H1 (cell line): ENCODE measurements around the gene POPDC3. TPM values are rescaled to one million over a fixed set of nuclear protein-coding genes. Genes with fewer than 3 reads are reported as not detected.
"Not testable (repeated sequence)": the region's sequence is repeated elsewhere in the genome, so short reads cannot be mapped to it uniquely, and the experiment has no call there.

Experiments
- CTCF ChIA-PET: fragments of 300-600 bp; sonication (Branson Sonifier 250); formaldehyde crosslinking; loops from one replicate; lab custom pipeline; 2021; ENCODE audit not compliant: partially characterized antibody; lab: Charles Lee
- POLR2A ChIA-PET: fragments of 300-600 bp; sonication (Branson Sonifier 250); formaldehyde crosslinking; loops from one replicate; lab custom pipeline; 2021; ENCODE audit warnings: inconsistent platforms; ENCODE audit not compliant: partially characterized antibody; lab: Charles Lee
- DNase-seq, 2 experiments: peaks; one replicate each; pipeline versions ENCODE4 v3.0.0 to v3.0.0-alpha.2; 2010 to 2022; ENCODE audit warnings: low spot score in 2 of 2, low read depth in 1 of 2, mixed read lengths in 1 of 2
- FAIRE-seq: peaks from 2 replicates; lab custom pipeline; 2011; peaks lifted over from hg19 to GRCh38; lab: Jason Lieb, UNC
- H2AFZ ChIP-seq: 2 replicates; pipeline ENCODE4 v1.8.1; 2012; ENCODE audit warnings: low read length, inconsistent platforms
- H2AK5ac ChIP-seq: 2 replicates; pipeline ENCODE4 v1.6.1; 2013; ENCODE audit warnings: low read depth, low read length
- H2BK120ac ChIP-seq: replicated peaks from 2 replicates; pipeline ENCODE3; 2013; ENCODE audit warnings: low read depth, low read length, inconsistent platforms
- H2BK12ac ChIP-seq: 2 replicates; pipeline ENCODE4 v1.6.1; 2013; ENCODE audit warnings: low read depth, low read length
- H2BK15ac ChIP-seq: 2 replicates; pipeline ENCODE4 v1.6.1; 2013; ENCODE audit warnings: low read length
- H2BK20ac ChIP-seq: 2 replicates; pipeline ENCODE4 v1.6.1; 2013; ENCODE audit warnings: low read length
- H2BK5ac ChIP-seq: 2 replicates; pipeline ENCODE4 v1.6.1; 2013; ENCODE audit warnings: low read depth, low read length
- H3K14ac ChIP-seq: 2 replicates; pipeline ENCODE4 v1.6.1; 2013; ENCODE audit warnings: inconsistent platforms; ENCODE audit not compliant: insufficient read length
- H3K18ac ChIP-seq: 2 replicates; pipeline ENCODE4 v1.6.1; 2013; ENCODE audit warnings: low read length; ENCODE audit errors: extremely low read depth
- H3K23ac ChIP-seq: 2 replicates; pipeline ENCODE4 v1.6.1; 2013; ENCODE audit warnings: inconsistent platforms; ENCODE audit not compliant: insufficient read length
- H3K23me2 ChIP-seq: 2 replicates; pipeline ENCODE4 v1.6.1; 2013; ENCODE audit warnings: low read depth, low read length
- H3K27ac ChIP-seq: 2 replicates; pipeline ENCODE4 v1.6.1; 2011; ENCODE audit warnings: low read depth, low read length, inconsistent platforms
- H3K27me3 ChIP-seq, 4 experiments: replicated peaks in 1 of 4; 1 replicate in 1 of 4; 2 replicates in 3 of 4; pipeline versions ENCODE4 v1.6.1 to v1.8.1; 2011 to 2013; ENCODE audit warnings: low read length in 3 of 4, mild to moderate bottlenecking in 3 of 4, inconsistent platforms in 2 of 4, mixed read lengths in 2 of 4, moderate library complexity in 1 of 4; ENCODE audit not compliant: control insufficient read depth in 3 of 4, insufficient read depth in 3 of 4; ENCODE audit errors: extremely low read depth in 1 of 4
- H3K36me3 ChIP-seq, 4 experiments: 2 replicates each; pipeline versions ENCODE4 v1.6.1 to v1.8.1; 2011 to 2013; ENCODE audit warnings: mild to moderate bottlenecking in 4 of 4, low read length in 3 of 4, moderate library complexity in 2 of 4, control low read depth in 1 of 4, inconsistent platforms in 1 of 4; ENCODE audit not compliant: insufficient read depth in 4 of 4, control insufficient read depth in 2 of 4
- H3K4ac ChIP-seq: replicated peaks from 2 replicates; pipeline ENCODE3; 2013; ENCODE audit warnings: low read length, low read depth, mixed read lengths, inconsistent platforms; ENCODE audit not compliant: insufficient read length
- H3K4me1 ChIP-seq, 4 experiments: replicated peaks in 1 of 4; 1 replicate in 1 of 4; 2 replicates in 3 of 4; pipeline versions ENCODE4 v1.6.1 to v1.8.1; 2011 to 2013; ENCODE audit warnings: low read length in 3 of 4, inconsistent platforms in 2 of 4, mixed read lengths in 1 of 4; ENCODE audit not compliant: insufficient read depth in 4 of 4, control insufficient read depth in 3 of 4
- H3K4me2 ChIP-seq, 2 experiments: 2 replicates each; pipeline versions ENCODE4 v1.6.1 to v1.8.1; 2011 to 2013; ENCODE audit warnings: low read depth in 2 of 2, low read length in 2 of 2, control low read depth in 1 of 2, inconsistent platforms in 1 of 2, mild to moderate bottlenecking in 1 of 2; ENCODE audit not compliant: insufficient read depth in 1 of 2
- H3K4me3 ChIP-seq, 4 experiments: fragments of 200-600, 300-600 bp in 1 of 4; sonication (generic), shearing (Covaris generic), sonication (Bioruptor Twin) in 1 of 4; 2 replicates each; pipeline versions ENCODE4 v1.5.1 to v1.8.1; 2011 to 2016; ENCODE audit warnings: low read length in 4 of 4, low read depth in 3 of 4, control low read depth in 2 of 4, inconsistent platforms in 2 of 4, mild to moderate bottlenecking in 2 of 4, mixed read lengths in 1 of 4, moderate library complexity in 1 of 4; ENCODE audit not compliant: insufficient read depth in 2 of 4; ENCODE audit errors: extremely low read depth in 1 of 4
- H3K56ac ChIP-seq: replicated peaks from 2 replicates; pipeline ENCODE3; 2013; ENCODE audit warnings: low read depth, mild to moderate bottlenecking, mixed read lengths, low read length, inconsistent platforms; ENCODE audit not compliant: insufficient read length
- H3K79me1 ChIP-seq: 2 replicates; pipeline ENCODE4 v1.6.1; 2013; ENCODE audit warnings: low read depth, low read length, control low read depth
- H3K79me2 ChIP-seq, 2 experiments: 2 replicates each; pipeline versions ENCODE4 v1.6.1 to v1.8.1; 2012 to 2013; ENCODE audit warnings: low read length in 2 of 2, mild to moderate bottlenecking in 2 of 2, inconsistent platforms in 1 of 2; ENCODE audit not compliant: insufficient read depth in 2 of 2, control insufficient read depth in 1 of 2
- H3K9ac ChIP-seq, 4 experiments: replicated peaks in 1 of 4; 1 replicate in 1 of 4; 2 replicates in 3 of 4; pipeline versions ENCODE4 v1.6.1 to v1.8.1; 2011 to 2013; ENCODE audit warnings: low read depth in 3 of 4, low read length in 3 of 4, control low read depth in 2 of 4, mild to moderate bottlenecking in 2 of 4, moderate library complexity in 2 of 4, inconsistent platforms in 1 of 4; ENCODE audit errors: extremely low read depth in 1 of 4
- H3K9me3 ChIP-seq, 2 experiments: 2 replicates each; pipeline versions ENCODE4 v1.6.1 to v1.8.1; 2012 to 2013; ENCODE audit warnings: mild to moderate bottlenecking in 2 of 2, moderate library complexity in 2 of 2, control low read depth in 1 of 2, inconsistent platforms in 1 of 2, low read depth in 1 of 2, low read length in 1 of 2, mixed read lengths in 1 of 2; ENCODE audit not compliant: insufficient read depth in 2 of 2
- H4K20me1 ChIP-seq, 2 experiments: replicated peaks in 1 of 2; 2 replicates each; pipeline versions ENCODE3 to v1.8.1; 2011 to 2013; ENCODE audit warnings: inconsistent platforms in 2 of 2, low read length in 2 of 2, mild to moderate bottlenecking in 1 of 2; ENCODE audit not compliant: insufficient read depth in 2 of 2, control insufficient read depth in 1 of 2
- H4K5ac ChIP-seq: 2 replicates; pipeline ENCODE4 v1.6.1; 2013; ENCODE audit warnings: low read length, low read depth, mixed read lengths, inconsistent platforms; ENCODE audit not compliant: insufficient read length
- H4K8ac ChIP-seq: 2 replicates; pipeline ENCODE4 v1.8.0; 2013; ENCODE audit warnings: mild to moderate bottlenecking, moderate library complexity, low read length, inconsistent platforms; ENCODE audit not compliant: insufficient read depth; ENCODE audit errors: extremely low read depth
- H4K91ac ChIP-seq: replicated peaks from 2 replicates; pipeline ENCODE3; 2013; ENCODE audit warnings: low read length, mixed read lengths, inconsistent platforms; ENCODE audit not compliant: insufficient read length
- WGBS, 2 experiments: shearing (Covaris generic) in 1 of 2; methylation state at CpG; one replicate each; pipeline versions ENCODE4 v1.1.6 to v1.1.7; 2013 to 2015; ENCODE audit warnings: low lambda C conversion rate in 2 of 2, mixed read lengths in 2 of 2, inconsistent platforms in 1 of 2, low coverage in 1 of 2, missing lambda C conversion rate in 1 of 2; ENCODE audit not compliant: insufficient replicate concordance in 2 of 2, insufficient coverage in 1 of 2, insufficient read length in 1 of 2; ENCODE audit errors: extremely low coverage in 1 of 2, missing lambda C conversion rate in 1 of 2; 5-methylcytosine and 5-hydroxymethylcytosine counted together
- polyA plus RNA-seq, 7 experiments: library from polyadenylated mRNA; depleted of rRNA in 3 of 7; stranded (reverse) in 5 of 7; unstranded in 2 of 7; fragments of >200 nt in 5 of 7; fragments of 200-250 nt in 2 of 7; gene quantifications; 1 replicate in 5 of 7; 2 replicates in 1 of 7; 4 replicates in 1 of 7; pipeline versions ENCODE4 v1.2.1 to v1.2.3, GENCODE V29; 2011 to 2013; ENCODE audit warnings: missing spikeins in 2 of 7, mixed read lengths in 2 of 7
- total RNA-seq: library from RNA; stranded (reverse); fragmentation: NEBNext Ultra II Directional; extraction: Animal tissue kit (Norgen Biotek cat#: 25700); gene quantifications from 2 replicates; pipeline ENCODE4 v1.2.1, GENCODE V29; 2021

The POPDC3 gene
- total and polyA plus RNA-seq, 2 of the 8 experiments (the other 6 are each of a cell fraction or from before 2014, with no cell fraction given): 3.7 to 6.5 TPM

DNA sequence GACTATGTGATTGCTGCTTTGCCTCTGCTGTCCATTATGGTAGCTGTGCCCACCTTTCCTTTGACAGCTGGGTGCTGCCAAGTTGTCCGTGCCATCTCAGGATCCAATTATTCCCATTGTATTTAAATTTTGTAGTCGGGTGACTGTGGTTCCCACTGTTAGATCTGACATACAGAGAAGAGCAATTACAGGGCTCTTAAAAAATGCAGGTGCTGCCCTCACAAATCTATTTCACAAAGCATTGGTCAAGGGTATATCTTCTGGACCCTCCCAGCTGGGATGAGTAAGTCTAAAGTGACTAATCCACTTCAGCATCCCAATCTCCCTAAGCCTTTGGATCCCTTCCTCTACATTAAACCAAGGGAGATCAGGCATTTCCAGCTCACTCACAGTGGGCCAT is 41.4 kb upstream of the POPDC3 start:
- H3K36me3 ChIP-seq, H3K23me2 ChIP-seq, H4K91ac ChIP-seq, H3K79me1 ChIP-seq, H3K23ac ChIP-seq, H3K27me3 ChIP-seq, H3K4me3 ChIP-seq, H3K9ac ChIP-seq, H2BK5ac ChIP-seq, H2BK15ac ChIP-seq, FAIRE-seq, H2BK20ac ChIP-seq, H3K4ac ChIP-seq, POLR2A ChIA-PET, H3K18ac ChIP-seq, H3K56ac ChIP-seq, H2AK5ac ChIP-seq, H3K9me3 ChIP-seq, H2AFZ ChIP-seq, H3K27ac ChIP-seq, H4K5ac ChIP-seq, H3K4me2 ChIP-seq, H3K4me1 ChIP-seq, H3K14ac ChIP-seq, DNase-seq, H4K8ac ChIP-seq, H4K20me1 ChIP-seq, H2BK12ac ChIP-seq, H2BK120ac ChIP-seq, H3K79me2 ChIP-seq: not testable (repeated sequence)
- CTCF ChIA-PET: interaction anchor here (0.6 kb wide), 1 partner anchor 107 kb away, joined by 3 read pairs; no protein-coding TSS in a partner anchor
- 89% methylated on average over 2 of the region's 2 CpGs; no CpG with 5 or more reads in 1 of the 2 experiments for WGBS, 2 experiments
